HUES6 (cell line): ENCODE results near the gene PIGP.

Source experiments
- H3K27ac ChIP-seq: 2 replicates; pipeline ENCODE4 v1.7.0; 2013; ENCODE audit warnings: low read depth, mild to moderate bottlenecking, low read length, inconsistent platforms
- H3K27me3 ChIP-seq: 2 replicates; pipeline ENCODE4 v1.6.1; 2013; ENCODE audit warnings: low read length; ENCODE audit not compliant: control insufficient read depth, insufficient read depth
- H3K36me3 ChIP-seq: 2 replicates; pipeline ENCODE4 v1.6.1; 2013; ENCODE audit warnings: low read length; ENCODE audit not compliant: control insufficient read depth, insufficient read depth
- H3K4me1 ChIP-seq: 2 replicates; pipeline ENCODE4 v1.6.1; 2013; ENCODE audit warnings: low read length; ENCODE audit not compliant: control insufficient read depth, insufficient read depth
- H3K4me3 ChIP-seq: 2 replicates; pipeline ENCODE4 v1.5.1; 2013; ENCODE audit warnings: low read depth, low read length
- H3K9ac ChIP-seq: one replicate; pipeline ENCODE4 v1.6.1; 2013; ENCODE audit warnings: mild to moderate bottlenecking, low read length
- H3K9me3 ChIP-seq: 2 replicates; pipeline ENCODE4 v1.6.1; 2013; ENCODE audit warnings: low read depth, low read length; ENCODE audit not compliant: control insufficient read depth, insufficient read depth

The PIGP gene

GRCh38 chr21:37098751-37099150 lies 25.9 kb upstream of the PIGP start:
- Histone ChIP-seq H3K4me1 (no peaks in the 10 kb centered on the region), H3K27ac (no peak overlapping the region), H3K9me3 (no peaks in the 10 kb centered on the region), H3K9ac (no peak overlapping the region), H3K27me3 (no peaks in the 10 kb centered on the region), H3K4me3 (no peak overlapping the region), H3K36me3 (peaks cover 20% of the 10 kb centered on the region)

GRCh38 chr21:37095821-37096220 lies 22.9 kb upstream of the PIGP start:
- Histone ChIP-seq H3K36me3 (peaks cover 20% of the 10 kb centered on the region), H3K27ac (no peak overlapping the region), H3K9me3 (no peaks in the 10 kb centered on the region)

GRCh38 chr21:37093977-37094376 lies 21.1 kb upstream of the PIGP start:
- H3K4me1 ChIP-seq = no peaks in the 10 kb centered on the region
- no peak overlapping the region for H3K4me3 ChIP-seq
- no peak overlapping the region for H3K9ac ChIP-seq
- no peaks in the 10 kb centered on the region for H3K27me3 ChIP-seq
- H3K27ac ChIP-seq = no peak overlapping the region
- H3K9me3 ChIP-seq = no peaks in the 10 kb centered on the region
- H3K36me3 ChIP-seq = peaks cover 16% of the 10 kb centered on the region

More at GRCh38 chr21:37095821-37096220, 22.9 kb upstream of the PIGP start:
- no peaks in the 10 kb centered on the region for H3K27me3 ChIP-seq
- H3K4me1 ChIP-seq = no peaks in the 10 kb centered on the region
- no peak overlapping the region for H3K4me3 ChIP-seq
- no peak overlapping the region for H3K9ac ChIP-seq

- Histone ChIP-seq H3K4me1 (no peaks in the 10 kb centered on the region), H3K36me3 (no peaks in the 10 kb centered on the region), H3K9me3 (no peaks in the 10 kb centered on the region), H3K27me3 (no peaks in the 10 kb centered on the region), H3K9ac (no peak overlapping the region), H3K27ac (no peak overlapping the region), H3K4me3 (no peak overlapping the region)
Measured at GRCh38 chr21:37088186-37088735, 15.4 kb upstream of the PIGP start.

- no peaks in the 10 kb centered on the region for H3K9me3 ChIP-seq
- no peaks in the 10 kb centered on the region for H3K4me1 ChIP-seq
- H3K27me3 ChIP-seq = no peaks in the 10 kb centered on the region
- H3K27ac ChIP-seq = no peak overlapping the region
- H3K4me3 ChIP-seq = no peak overlapping the region
- H3K9ac ChIP-seq = no peak overlapping the region
- no peaks in the 10 kb centered on the region for H3K36me3 ChIP-seq
Measured at GRCh38 chr21:37087188-37087587, 14.3 kb upstream of the PIGP start.

- Histone ChIP-seq H3K27ac (no peak overlapping the region), H3K9ac (no peak overlapping the region), H3K27me3 (no peaks in the 10 kb centered on the region), H3K4me3 (no peak overlapping the region), H3K4me1 (no peaks in the 10 kb centered on the region), H3K9me3 (no peaks in the 10 kb centered on the region), H3K36me3 (no peaks in the 10 kb centered on the region)
Measured at GRCh38 chr21:37085726-37086125, 12.9 kb upstream of the PIGP start.

GRCh38 chr21:37082856-37083528 lies 10.1 kb upstream of the PIGP start:
- Histone ChIP-seq H3K9ac (no peak overlapping the region), H3K4me3 (no peak overlapping the region), H3K9me3 (no peaks in the 10 kb centered on the region), H3K4me1 (no peaks in the 10 kb centered on the region), H3K36me3 (no peaks in the 10 kb centered on the region), H3K27ac (no peak overlapping the region), H3K27me3 (no peaks in the 10 kb centered on the region)

GRCh38 chr21:37082375-37082774 lies 9.5 kb upstream of the PIGP start:
- Histone ChIP-seq H3K36me3 (no peaks in the 10 kb centered on the region), H3K27me3 (no peaks in the 10 kb centered on the region), H3K9ac (no peak overlapping the region), H3K4me3 (no peak overlapping the region), H3K9me3 (no peaks in the 10 kb centered on the region), H3K4me1 (no peaks in the 10 kb centered on the region), H3K27ac (no peak overlapping the region)

GRCh38 chr21:37079211-37079824 lies 6.4 kb upstream of the PIGP start:
- H3K4me3 ChIP-seq = no peak overlapping the region
- no peaks in the 10 kb centered on the region for H3K9me3 ChIP-seq
- peaks cover 13% of the 10 kb centered on the region for H3K27me3 ChIP-seq
- no peaks in the 10 kb centered on the region for H3K36me3 ChIP-seq
- no peak overlapping the region for H3K27ac ChIP-seq
- no peaks in the 10 kb centered on the region for H3K4me1 ChIP-seq
- no peak overlapping the region for H3K9ac ChIP-seq

- no peaks in the 10 kb centered on the region for H3K36me3 ChIP-seq
- H3K27ac ChIP-seq = no peak overlapping the region
- H3K9ac ChIP-seq = no peak overlapping the region
- H3K4me3 ChIP-seq = no peak overlapping the region
- H3K4me1 ChIP-seq = no peaks in the 10 kb centered on the region
- peaks cover 22% of the 10 kb centered on the region for H3K27me3 ChIP-seq
- H3K9me3 ChIP-seq = no peaks in the 10 kb centered on the region
Measured at GRCh38 chr21:37077403-37077802, 4.5 kb upstream of the PIGP start.

- Histone ChIP-seq H3K36me3 (no peaks in the 10 kb centered on the region), H3K4me1 (peaks cover 9% of the 10 kb centered on the region), H3K27me3 (peaks cover 22% of the 10 kb centered on the region), H3K27ac (no peak overlapping the region), H3K4me3 (no peak overlapping the region), H3K9me3 (no peaks in the 10 kb centered on the region), H3K9ac (no peak overlapping the region)
Measured at GRCh38 chr21:37076087-37076850, 3.4 kb upstream of the PIGP start.
